ENCODE data around the gene CD274. TPM values are rescaled to one million over a fixed set of nuclear protein-coding genes. Genes with fewer than 3 reads are reported as not detected.

Gene CD274
- polyA plus RNA-seq, 3 donors: 0.24 to 0.84 TPM; not detected in 1

- TF ChIP-seq CTCF (IDR thresholded peaks at IDR 0.05): no peak
- Histone ChIP-seq H3K36me3 (replicated peaks in 1 of 2; ENCODE audit: control insufficient read depth in 1 of 2, insufficient read depth in 2 of 2, low read length in 2 of 2) (no peaks in the 10 kb centered on the region), H3K9me3 (replicated peaks in 1 of 2; ENCODE audit: control insufficient read depth in 1 of 2, insufficient read depth in 1 of 2, low read length in 2 of 2) (peaks cover 16 to 17% of the 10 kb centered on the region in 2 donors), H3K27ac (ENCODE audit: low read depth in 1 of 2, low read length in 2 of 2) (no peak overlapping the region), H3K9ac (ENCODE audit: insufficient read depth, low read length, poor library complexity, severe bottlenecking) (no peak overlapping the region), H3K27me3 (ENCODE audit: control insufficient read depth in 2 of 2, insufficient read depth in 2 of 2, low read length in 2 of 2) (no peaks in the 10 kb centered on the region), H3K4me1 (ENCODE audit: control insufficient read depth in 1 of 2, insufficient read depth in 2 of 2, low read length in 2 of 2) (no peaks in the 10 kb centered on the region), H3K4me3 (replicated peaks in 1 of 3; ENCODE audit: low read depth in 2 of 3, low read length in 3 of 3) (no peak overlapping the region), H3K79me2 (ENCODE audit: insufficient read depth, low read length) (no peaks in the 10 kb centered on the region), H4K20me1 (ENCODE audit: insufficient read depth, low read length) (no peaks in the 10 kb centered on the region), H2AFZ (ENCODE audit: insufficient read depth, low read depth, low read length, poor library complexity, severe bottlenecking) (no peak overlapping the region), H3K4me2 (replicated peaks; ENCODE audit: extremely low read depth, low read length, poor library complexity, severe bottlenecking) (no peak overlapping the region)
- intact Hi-C loops (cut with micrococcal nuclease): no loop called here
- no peak overlapping the region for H3K27ac Mint-ChIP-seq
- 90% methylated on average over 1 of the region's 1 CpG for WGBS (ENCODE audit: insufficient coverage)
- H3K27me3 Mint-ChIP-seq (ENCODE audit: low read depth in 3 of 3): no peaks in the 10 kb centered on the region
- H3K36me3 Mint-ChIP-seq: peaks cover 6 to 7% of the 10 kb centered on the region in 2 donors
- H3K4me3 Mint-ChIP-seq: no peak overlapping the region
- no peak for DNase-seq
- H3K9me3 Mint-ChIP-seq: peaks cover 21 to 39% (median 32%) of the 10 kb centered on the region in 7 donors
- H3K4me1 Mint-ChIP-seq: no peaks in the 10 kb centered on the region
Observed at GRCh38 chr9:5408596-5408995, 41.7 kb upstream of the CD274 start.

GRCh38 chr9:5416953-5417352, 33.4 kb upstream of the CD274 start:
- Histone ChIP-seq H3K9me3 (replicated peaks in 1 of 2; ENCODE audit: control insufficient read depth in 1 of 2, insufficient read depth in 1 of 2, low read length in 2 of 2) (peaks cover 0 to 9% of the 10 kb centered on the region in 2 donors), H3K36me3 (replicated peaks in 1 of 2; ENCODE audit: control insufficient read depth in 1 of 2, insufficient read depth in 2 of 2, low read length in 2 of 2) (no peaks in the 10 kb centered on the region), H3K4me2 (replicated peaks; ENCODE audit: extremely low read depth, low read length, poor library complexity, severe bottlenecking) (no peak overlapping the region), H3K27me3 (ENCODE audit: control insufficient read depth in 2 of 2, insufficient read depth in 2 of 2, low read length in 2 of 2) (no peaks in the 10 kb centered on the region), H3K4me1 (ENCODE audit: control insufficient read depth in 1 of 2, insufficient read depth in 2 of 2, low read length in 2 of 2) (no peaks in the 10 kb centered on the region), H3K9ac (ENCODE audit: insufficient read depth, low read length, poor library complexity, severe bottlenecking) (no peak overlapping the region), H3K27ac (ENCODE audit: low read depth in 1 of 2, low read length in 2 of 2) (no peak overlapping the region), H4K20me1 (ENCODE audit: insufficient read depth, low read length) (no peaks in the 10 kb centered on the region), H2AFZ (ENCODE audit: insufficient read depth, low read depth, low read length, poor library complexity, severe bottlenecking) (no peak overlapping the region), H3K79me2 (ENCODE audit: insufficient read depth, low read length) (no peaks in the 10 kb centered on the region), H3K4me3 (replicated peaks in 1 of 3; ENCODE audit: low read depth in 2 of 3, low read length in 3 of 3) (no peak overlapping the region)
- H3K27ac Mint-ChIP-seq: no peak overlapping the region
- DNase-seq: no peak
- peaks cover 0 to 11% (median 5%) of the 10 kb centered on the region in 7 donors for H3K9me3 Mint-ChIP-seq
- H3K36me3 Mint-ChIP-seq: peaks cover 17 to 18% of the 10 kb centered on the region in 2 donors
- no CpG with 5 or more reads among the region's 3 CpGs for WGBS (ENCODE audit: insufficient coverage)
- intact Hi-C loops (cut with micrococcal nuclease): loop anchor here in 1 of 2 donors (1.0 kb wide), 1 partner anchor 11 kb away; no protein-coding TSS in a partner anchor
- H3K4me1 Mint-ChIP-seq: peaks cover 3% of the 10 kb centered on the region
- H3K4me3 Mint-ChIP-seq: no peak overlapping the region
- H3K27me3 Mint-ChIP-seq (ENCODE audit: low read depth in 3 of 3): peaks cover 0 to 1% (median 0%) of the 10 kb centered on the region in 3 donors
- TF ChIP-seq CTCF (IDR thresholded peaks at IDR 0.05): no peak
